Measurements from ENCODE around the gene PPARA. TPM values are rescaled to one million over a fixed set of nuclear protein-coding genes. Genes with fewer than 3 reads are reported as not detected.

Gene PPARA
- polyA plus RNA-seq, 3 donors, result 3.7 to 6.3 (median 4.9) TPM

DNA sequence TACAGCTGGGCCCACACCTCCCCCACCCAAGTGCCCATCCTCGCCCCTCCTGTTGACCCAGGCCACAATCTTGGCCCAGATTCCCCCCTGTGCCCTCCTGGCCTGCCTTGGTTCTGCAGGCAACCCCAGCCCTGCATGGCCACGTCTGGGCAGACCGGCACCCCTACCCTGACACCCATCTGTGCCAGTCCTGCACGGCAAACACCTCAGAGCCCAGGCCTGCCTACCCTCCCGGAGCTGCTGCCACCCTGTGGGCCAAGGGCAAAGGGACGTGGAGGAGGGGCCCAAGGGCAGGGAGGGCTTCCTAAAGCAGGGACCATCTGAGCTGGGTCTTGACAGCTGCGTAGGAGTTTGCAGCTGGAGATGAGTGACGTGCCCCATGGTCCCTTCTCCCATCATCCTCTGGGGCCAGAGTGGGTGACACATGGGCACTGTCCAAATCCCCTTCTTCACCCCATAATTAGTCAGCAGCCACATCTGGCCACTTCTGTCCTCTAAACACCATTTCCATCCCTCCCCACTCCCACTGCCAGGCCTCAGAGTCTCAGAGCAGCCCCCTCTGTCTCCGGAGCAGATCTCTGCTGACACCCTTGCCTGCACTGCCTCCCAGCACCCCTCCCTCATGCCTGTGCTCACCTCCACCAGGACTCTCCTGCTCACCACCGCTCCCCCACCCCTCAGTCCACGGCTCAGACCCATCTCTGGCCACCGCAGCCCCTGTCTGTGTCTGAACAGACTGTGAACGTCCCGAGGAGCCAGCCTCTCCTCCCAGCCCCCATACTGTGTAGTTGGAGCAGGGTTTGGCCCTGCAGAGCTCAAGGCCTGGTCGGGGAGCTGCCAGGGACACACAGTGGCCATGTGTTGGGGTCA lies 35.6 kb upstream of the PPARA start:
- no peak for DNase-seq
- peaks cover 23 to 39% of the 10 kb centered on the region in 2 donors for H3K36me3 ChIP-seq (replicated peaks in 1 of 2; ENCODE audit: control insufficient read depth in 1 of 2, insufficient read depth in 2 of 2, low read length in 2 of 2)
- no peak overlapping the region for H2AFZ ChIP-seq (ENCODE audit: insufficient read depth, low read depth, low read length, poor library complexity, severe bottlenecking)
- H3K9me3 ChIP-seq (replicated peaks in 1 of 2; ENCODE audit: control insufficient read depth in 1 of 2, insufficient read depth in 1 of 2, low read length in 2 of 2), result no peaks in the 10 kb centered on the region
- H3K4me2 ChIP-seq (replicated peaks; ENCODE audit: extremely low read depth, low read length, poor library complexity, severe bottlenecking), result no peak overlapping the region
- no peaks in the 10 kb centered on the region for H3K79me2 ChIP-seq (ENCODE audit: insufficient read depth, low read length)
- H3K4me3 Mint-ChIP-seq, result no peak overlapping the region
- no peak overlapping the region for H3K4me3 ChIP-seq (replicated peaks in 1 of 3; ENCODE audit: low read depth in 2 of 3, low read length in 3 of 3)
- H3K27me3 Mint-ChIP-seq (ENCODE audit: low read depth in 3 of 3), result peaks cover 0 to 1% (median 0%) of the 10 kb centered on the region in 3 donors
- intact Hi-C loops (cut with micrococcal nuclease), result loop anchor here (5.0 to 10.0 kb wide), 6 partner anchors 37 to 532 kb away; no protein-coding TSS in a partner anchor
- 60% methylated on average over 9 of the region's 15 CpGs for WGBS (ENCODE audit: insufficient coverage)
- H3K4me1 Mint-ChIP-seq, result peaks cover 6% of the 10 kb centered on the region
- H3K27ac Mint-ChIP-seq, result peak overlapping the region in 4 of 7 donors; percentile 29 to 72 (median 44)
- peak overlapping the region in 1 of 2 donors; percentile 20 for H3K27ac ChIP-seq (ENCODE audit: low read depth in 1 of 2, low read length in 2 of 2)
- H3K36me3 Mint-ChIP-seq, result peaks cover 9 to 28% of the 10 kb centered on the region in 2 donors
- TF ChIP-seq, protein P1, sequence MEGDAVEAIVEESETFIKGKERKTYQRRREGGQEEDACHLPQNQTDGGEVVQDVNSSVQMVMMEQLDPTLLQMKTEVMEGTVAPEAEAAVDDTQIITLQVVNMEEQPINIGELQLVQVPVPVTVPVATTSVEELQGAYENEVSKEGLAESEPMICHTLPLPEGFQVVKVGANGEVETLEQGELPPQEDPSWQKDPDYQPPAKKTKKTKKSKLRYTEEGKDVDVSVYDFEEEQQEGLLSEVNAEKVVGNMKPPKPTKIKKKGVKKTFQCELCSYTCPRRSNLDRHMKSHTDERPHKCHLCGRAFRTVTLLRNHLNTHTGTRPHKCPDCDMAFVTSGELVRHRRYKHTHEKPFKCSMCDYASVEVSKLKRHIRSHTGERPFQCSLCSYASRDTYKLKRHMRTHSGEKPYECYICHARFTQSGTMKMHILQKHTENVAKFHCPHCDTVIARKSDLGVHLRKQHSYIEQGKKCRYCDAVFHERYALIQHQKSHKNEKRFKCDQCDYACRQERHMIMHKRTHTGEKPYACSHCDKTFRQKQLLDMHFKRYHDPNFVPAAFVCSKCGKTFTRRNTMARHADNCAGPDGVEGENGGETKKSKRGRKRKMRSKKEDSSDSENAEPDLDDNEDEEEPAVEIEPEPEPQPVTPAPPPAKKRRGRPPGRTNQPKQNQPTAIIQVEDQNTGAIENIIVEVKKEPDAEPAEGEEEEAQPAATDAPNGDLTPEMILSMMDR (IDR thresholded peaks at IDR 0.05), result no peak
- no peak overlapping the region for H3K9ac ChIP-seq (ENCODE audit: insufficient read depth, low read length, poor library complexity, severe bottlenecking)
- H3K27me3 ChIP-seq (ENCODE audit: control insufficient read depth in 2 of 2, insufficient read depth in 2 of 2, low read length in 2 of 2), result no peaks in the 10 kb centered on the region
- peaks cover 8 to 22% of the 10 kb centered on the region in 2 donors for H3K4me1 ChIP-seq (ENCODE audit: control insufficient read depth in 1 of 2, insufficient read depth in 2 of 2, low read length in 2 of 2)
- H3K9me3 Mint-ChIP-seq, result no peaks in the 10 kb centered on the region
- H4K20me1 ChIP-seq (ENCODE audit: insufficient read depth, low read length), result peaks cover 44% of the 10 kb centered on the region

DNA sequence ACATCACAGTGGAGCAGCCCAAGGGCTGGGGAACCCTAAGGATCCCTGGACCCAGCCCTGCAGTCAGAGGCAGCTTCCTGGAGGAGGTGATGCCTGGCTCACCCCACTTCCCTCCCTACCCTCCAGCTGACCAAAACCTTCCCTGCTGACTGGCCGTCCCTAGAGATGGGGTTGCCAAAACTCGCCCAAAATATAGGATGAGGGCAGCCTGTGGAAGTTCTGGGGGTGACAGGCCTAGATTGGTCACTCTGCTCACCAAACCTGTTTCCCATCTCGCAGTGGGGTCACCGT lies 35.0 kb upstream of the PPARA start:
- Mint-ChIP-seq H3K36me3 (peaks cover 9 to 23% of the 10 kb centered on the region in 2 donors), H3K4me1 (peaks cover 6% of the 10 kb centered on the region), H3K9me3 (no peaks in the 10 kb centered on the region), H3K27me3 (ENCODE audit: low read depth in 3 of 3) (peaks cover 0 to 3% (median 1%) of the 10 kb centered on the region in 3 donors), H3K27ac (no peak overlapping the region), H3K4me3 (no peak overlapping the region)
- Histone ChIP-seq H3K79me2 (ENCODE audit: insufficient read depth, low read length) (no peaks in the 10 kb centered on the region), H3K9ac (ENCODE audit: insufficient read depth, low read length, poor library complexity, severe bottlenecking) (no peak overlapping the region), H3K36me3 (replicated peaks in 1 of 2; ENCODE audit: control insufficient read depth in 1 of 2, insufficient read depth in 2 of 2, low read length in 2 of 2) (peaks cover 19 to 33% of the 10 kb centered on the region in 2 donors), H4K20me1 (ENCODE audit: insufficient read depth, low read length) (peaks cover 39% of the 10 kb centered on the region), H2AFZ (ENCODE audit: insufficient read depth, low read depth, low read length, poor library complexity, severe bottlenecking) (no peak overlapping the region), H3K4me3 (replicated peaks in 1 of 3; ENCODE audit: low read depth in 2 of 3, low read length in 3 of 3) (no peak overlapping the region), H3K4me1 (ENCODE audit: control insufficient read depth in 1 of 2, insufficient read depth in 2 of 2, low read length in 2 of 2) (peaks cover 8 to 22% of the 10 kb centered on the region in 2 donors), H3K9me3 (replicated peaks in 1 of 2; ENCODE audit: control insufficient read depth in 1 of 2, insufficient read depth in 1 of 2, low read length in 2 of 2) (no peaks in the 10 kb centered on the region), H3K4me2 (replicated peaks; ENCODE audit: extremely low read depth, low read length, poor library complexity, severe bottlenecking) (no peak overlapping the region), H3K27me3 (ENCODE audit: control insufficient read depth in 2 of 2, insufficient read depth in 2 of 2, low read length in 2 of 2) (no peaks in the 10 kb centered on the region), H3K27ac (ENCODE audit: low read depth in 1 of 2, low read length in 2 of 2) (peak overlapping the region in 1 of 2 donors; percentile 20)
- intact Hi-C loops (cut with micrococcal nuclease), result loop anchor here (5.0 to 10.0 kb wide), 5 partner anchors 251 to 533 kb away; no protein-coding TSS in a partner anchor
- TF ChIP-seq, protein P1 (IDR thresholded peaks at IDR 0.05), result no peak
- DNase-seq, result no peak
- WGBS (ENCODE audit: insufficient coverage), result no CpG with 5 or more reads among the region's 4 CpGs
